GM12872 (cell line): Measurements from ENCODE around the gene LRRC10.

Source experiments
- TF ChIP-seq, protein P1 (sequence below): IDR thresholded peaks from 3 replicates; pipeline ENCODE4 v1.5.1; 2011; ENCODE audit warnings: low read depth, mild to moderate bottlenecking, low read length, moderate library complexity; ENCODE audit not compliant: insufficient read depth

Gene LRRC10, protein sequence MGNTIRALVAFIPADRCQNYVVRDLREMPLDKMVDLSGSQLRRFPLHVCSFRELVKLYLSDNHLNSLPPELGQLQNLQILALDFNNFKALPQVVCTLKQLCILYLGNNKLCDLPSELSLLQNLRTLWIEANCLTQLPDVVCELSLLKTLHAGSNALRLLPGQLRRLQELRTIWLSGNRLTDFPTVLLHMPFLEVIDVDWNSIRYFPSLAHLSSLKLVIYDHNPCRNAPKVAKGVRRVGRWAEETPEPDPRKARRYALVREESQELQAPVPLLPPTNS

DNA sequence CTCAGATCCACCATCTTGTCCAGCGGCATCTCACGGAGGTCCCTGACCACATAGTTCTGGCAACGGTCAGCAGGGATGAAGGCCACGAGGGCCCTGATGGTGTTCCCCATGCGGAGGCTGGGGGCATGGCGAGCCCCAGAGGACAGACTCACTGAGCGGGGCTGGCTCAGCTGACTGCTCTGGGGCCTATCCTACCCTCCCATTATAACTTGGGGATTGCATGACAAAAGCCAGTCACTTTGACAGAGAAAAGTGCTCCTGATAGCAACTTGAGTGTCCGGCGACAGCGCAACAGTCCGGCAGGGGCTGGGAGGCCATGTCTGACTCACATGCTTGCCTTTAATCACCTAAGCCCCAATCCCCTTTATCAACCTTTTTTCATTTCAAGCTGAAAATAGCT, at the start of gene LRRC10:
LRRC10 (minus strand) TSS at position 179 of the 400 bp plus-strand sequence; CDS start at position 110, 69 bp downstream.
- TF ChIP-seq, protein P1, sequence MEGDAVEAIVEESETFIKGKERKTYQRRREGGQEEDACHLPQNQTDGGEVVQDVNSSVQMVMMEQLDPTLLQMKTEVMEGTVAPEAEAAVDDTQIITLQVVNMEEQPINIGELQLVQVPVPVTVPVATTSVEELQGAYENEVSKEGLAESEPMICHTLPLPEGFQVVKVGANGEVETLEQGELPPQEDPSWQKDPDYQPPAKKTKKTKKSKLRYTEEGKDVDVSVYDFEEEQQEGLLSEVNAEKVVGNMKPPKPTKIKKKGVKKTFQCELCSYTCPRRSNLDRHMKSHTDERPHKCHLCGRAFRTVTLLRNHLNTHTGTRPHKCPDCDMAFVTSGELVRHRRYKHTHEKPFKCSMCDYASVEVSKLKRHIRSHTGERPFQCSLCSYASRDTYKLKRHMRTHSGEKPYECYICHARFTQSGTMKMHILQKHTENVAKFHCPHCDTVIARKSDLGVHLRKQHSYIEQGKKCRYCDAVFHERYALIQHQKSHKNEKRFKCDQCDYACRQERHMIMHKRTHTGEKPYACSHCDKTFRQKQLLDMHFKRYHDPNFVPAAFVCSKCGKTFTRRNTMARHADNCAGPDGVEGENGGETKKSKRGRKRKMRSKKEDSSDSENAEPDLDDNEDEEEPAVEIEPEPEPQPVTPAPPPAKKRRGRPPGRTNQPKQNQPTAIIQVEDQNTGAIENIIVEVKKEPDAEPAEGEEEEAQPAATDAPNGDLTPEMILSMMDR, result no peak

DNA sequence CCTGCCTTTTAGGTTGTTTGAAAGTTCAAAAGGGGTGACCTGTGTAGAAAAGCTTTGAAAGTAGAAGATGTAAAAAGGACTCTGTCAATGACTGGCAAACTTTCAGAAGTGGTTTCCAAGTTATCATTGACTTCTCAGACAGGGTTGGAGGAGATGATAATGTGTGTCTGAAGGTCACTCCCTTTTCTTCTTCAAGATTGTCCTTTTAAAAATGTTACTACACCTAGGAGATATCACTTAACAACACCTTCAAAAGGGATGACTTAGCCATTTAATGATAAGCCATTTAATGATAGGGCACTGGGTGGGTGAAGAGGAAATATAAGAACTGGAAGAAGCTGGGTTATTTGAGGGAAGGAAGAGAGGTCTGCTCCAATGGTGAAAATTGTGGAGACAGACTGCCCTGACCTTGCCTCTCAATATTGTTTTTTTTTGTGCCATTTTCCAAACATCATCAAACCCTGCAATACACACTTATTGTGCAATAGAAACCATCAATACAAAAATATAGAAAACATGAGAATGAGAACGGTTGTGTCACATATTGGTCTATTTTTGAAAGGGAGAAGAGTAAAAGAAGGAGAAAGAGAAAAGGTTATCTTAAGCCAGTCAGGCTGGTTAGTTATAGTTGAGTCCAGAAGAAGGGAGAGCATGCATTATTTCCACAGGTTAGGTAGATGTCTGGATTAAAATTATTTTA, 49.6 kb upstream of the LRRC10 start:
- TF ChIP-seq, protein P1, result no peak

DNA sequence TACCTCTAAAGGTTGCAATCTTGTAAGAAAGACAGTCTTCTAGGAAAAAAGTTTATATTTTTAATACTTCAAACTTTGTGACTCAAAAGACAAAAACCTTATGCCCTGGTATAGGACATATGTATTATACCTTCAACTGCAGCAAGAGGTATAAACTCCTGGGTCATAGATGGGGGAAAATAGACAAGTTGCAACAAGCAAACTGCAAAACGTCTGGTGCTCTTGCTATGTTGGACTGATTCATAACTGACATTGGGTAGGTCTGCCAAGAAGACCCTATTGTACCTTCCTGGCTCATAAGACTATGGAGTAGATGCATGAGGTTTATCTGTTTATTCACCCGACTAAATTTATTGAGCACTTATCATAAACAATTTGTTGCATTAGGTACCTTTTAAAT, 47.5 kb upstream of the LRRC10 start:
- TF ChIP-seq, protein P1, result no peak

DNA sequence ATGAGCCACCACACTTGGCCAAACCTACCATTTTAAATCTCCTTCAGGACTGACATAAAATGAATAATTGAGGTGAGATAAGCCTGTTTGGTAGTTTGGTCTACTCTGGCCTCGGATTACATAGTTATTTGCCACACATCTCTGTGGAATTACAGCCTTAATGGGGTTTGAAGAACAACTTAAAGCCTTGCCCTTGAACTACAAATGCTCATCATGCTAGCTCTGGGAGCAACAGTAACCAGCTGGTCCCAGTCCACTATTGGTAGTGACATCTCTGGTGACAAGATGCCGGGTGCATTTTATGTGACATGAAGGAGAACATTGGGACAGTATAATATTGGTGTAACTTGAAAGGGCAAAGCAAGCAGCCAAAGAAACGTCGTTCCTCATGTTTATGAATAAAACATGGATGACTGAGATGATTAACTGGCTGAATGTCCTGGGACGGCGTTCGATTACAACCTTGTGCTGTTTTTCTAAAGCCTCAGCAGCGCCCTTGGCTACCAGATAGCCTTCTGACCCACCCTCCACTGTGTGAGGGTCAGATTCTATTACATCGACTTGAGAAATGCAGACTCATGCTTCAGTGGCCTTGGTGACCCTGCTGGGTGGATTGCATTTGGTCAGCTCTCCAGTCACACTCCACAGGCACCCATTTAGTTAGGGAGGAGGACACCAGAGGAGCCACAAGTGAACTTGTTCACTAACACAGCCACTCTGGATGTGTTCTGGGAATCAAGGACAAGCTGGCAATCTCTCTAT, 46.9 kb upstream of the LRRC10 start:
- TF ChIP-seq, protein P1, result no peak

DNA sequence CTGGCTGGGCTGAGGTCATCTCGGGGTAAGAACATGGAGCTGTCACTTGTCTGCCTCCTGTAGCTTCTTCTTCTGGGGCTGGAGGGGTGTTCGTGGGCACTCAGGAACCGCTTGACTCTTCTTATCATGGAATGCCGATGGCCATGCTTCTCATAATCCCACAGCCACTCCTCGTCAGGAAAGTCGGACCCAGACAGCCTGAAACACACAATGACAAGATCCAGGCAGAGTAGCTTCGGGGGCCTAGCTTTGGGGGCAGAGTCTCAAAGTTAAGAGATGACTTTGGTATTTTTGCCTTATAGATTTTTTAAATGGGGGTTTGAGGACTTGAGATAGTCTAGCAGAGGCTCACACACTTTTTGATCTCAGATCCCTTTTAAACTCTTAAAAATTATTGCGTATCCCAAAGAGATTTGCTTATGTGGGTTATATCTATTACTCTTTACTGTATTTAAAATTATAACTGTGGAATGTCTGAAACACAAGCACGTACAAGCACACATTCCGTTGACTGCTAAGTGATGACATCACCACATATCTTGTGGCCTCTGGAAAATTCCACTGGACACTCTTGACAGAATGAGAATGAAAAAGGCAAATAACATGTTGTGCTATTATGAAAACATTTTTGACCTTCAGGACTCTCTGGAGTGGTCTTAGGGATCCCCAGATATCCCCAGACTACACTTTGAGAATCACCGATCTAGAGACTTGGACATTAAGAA, 45.1 kb upstream of the LRRC10 start:
- TF ChIP-seq, protein P1, result no peak

DNA sequence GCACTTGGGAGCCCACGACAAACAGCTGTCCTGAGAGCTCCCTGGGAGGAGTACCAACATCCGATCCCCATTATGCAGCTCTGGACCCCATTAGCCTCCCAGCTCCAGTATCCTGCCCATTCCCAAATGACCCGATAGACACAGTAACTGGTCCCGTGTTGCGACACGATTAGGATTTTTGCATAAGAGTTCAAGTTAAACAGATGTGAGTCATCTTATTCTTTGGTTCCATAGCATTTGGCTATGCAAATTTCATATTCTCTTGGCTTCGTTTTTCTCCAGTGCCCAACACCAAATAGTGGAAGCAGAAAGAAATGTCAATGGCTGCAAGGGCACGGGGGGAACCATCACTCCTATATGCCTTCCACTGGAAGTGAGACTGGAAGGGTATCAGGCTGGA, 43.0 kb upstream of the LRRC10 start:
- TF ChIP-seq, protein P1, result no peak

DNA sequence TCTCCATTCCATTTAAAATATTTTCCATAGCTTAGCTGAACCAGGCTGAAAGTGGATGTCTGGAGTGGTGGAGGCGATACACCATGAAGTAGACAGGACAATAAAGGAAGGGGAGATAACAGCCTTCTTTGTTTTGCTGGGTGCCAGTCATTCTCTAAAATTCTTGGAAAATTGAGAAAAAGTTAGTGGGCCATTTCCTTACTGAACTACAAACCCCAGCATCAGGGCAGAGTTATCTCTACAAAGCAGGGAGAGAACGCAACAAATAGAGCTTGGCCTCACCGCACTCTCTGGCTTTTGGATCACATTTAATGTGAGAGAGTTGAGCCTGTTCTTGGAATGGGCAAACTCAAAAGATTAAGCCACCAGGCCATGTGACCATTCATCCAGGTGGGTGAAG, 41.2 kb upstream of the LRRC10 start:
- TF ChIP-seq, protein P1, result no peak
